GM19025 (cell line): ENCODE measurements around the gene SERTAD4.

Experiments
- ATAC-seq: cut with Tn5 transposase; IDR thresholded peaks from one replicate; pipeline ENCODE4 v1.9.1; 2021; ENCODE audit warnings: mild to moderate bottlenecking, low read depth, moderate library complexity; ENCODE audit not compliant: unreplicated experiment

The SERTAD4 gene

DNA sequence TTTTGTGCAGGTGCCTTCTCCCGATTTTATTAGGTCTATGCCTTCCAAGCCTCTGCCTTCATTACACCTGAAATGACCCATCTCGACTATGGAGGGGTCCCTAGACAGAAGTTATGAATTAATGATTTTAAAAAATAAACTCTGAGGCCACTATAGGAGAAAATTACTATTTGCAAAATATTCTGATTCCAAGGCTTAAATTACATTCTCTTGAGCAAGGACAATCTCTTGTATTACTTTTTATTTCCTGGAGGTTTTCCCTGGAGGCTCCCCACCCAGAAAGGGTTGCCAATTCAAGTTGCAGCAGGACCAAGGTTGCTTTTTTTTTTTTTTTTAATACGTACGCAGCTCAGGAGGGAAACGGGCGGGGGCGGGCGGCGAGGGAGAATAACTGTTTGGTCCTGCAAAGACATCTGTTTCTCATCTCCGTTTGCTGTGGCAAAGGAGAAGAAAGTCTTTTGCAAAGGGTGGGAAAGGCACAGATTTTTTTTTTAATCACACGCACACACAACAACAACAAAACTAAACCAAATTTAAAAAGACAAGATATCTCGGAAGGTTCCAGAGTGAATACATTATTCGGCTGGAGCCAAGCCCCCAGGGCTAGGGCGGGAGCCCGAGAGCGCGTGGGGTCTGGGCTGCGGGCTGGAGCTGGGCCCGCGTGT, 618 bp upstream of the SERTAD4 start:
- ATAC-seq: no peak

DNA sequence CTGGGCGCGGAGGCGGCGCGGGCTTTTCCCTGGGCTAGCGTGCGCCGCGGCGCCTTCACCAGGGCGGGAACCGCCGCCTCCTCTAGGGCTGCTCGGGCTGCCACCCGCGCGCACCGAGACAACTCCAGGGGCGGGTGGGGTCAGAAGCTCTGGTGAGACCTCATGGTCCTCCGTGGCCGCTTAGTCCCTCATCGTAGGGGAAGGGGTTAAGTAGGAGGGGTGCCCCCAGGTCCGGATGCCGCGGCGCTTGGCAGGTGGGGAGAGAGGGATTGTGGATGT, 559 bp downstream of the SERTAD4 start:
- no peak for ATAC-seq

DNA sequence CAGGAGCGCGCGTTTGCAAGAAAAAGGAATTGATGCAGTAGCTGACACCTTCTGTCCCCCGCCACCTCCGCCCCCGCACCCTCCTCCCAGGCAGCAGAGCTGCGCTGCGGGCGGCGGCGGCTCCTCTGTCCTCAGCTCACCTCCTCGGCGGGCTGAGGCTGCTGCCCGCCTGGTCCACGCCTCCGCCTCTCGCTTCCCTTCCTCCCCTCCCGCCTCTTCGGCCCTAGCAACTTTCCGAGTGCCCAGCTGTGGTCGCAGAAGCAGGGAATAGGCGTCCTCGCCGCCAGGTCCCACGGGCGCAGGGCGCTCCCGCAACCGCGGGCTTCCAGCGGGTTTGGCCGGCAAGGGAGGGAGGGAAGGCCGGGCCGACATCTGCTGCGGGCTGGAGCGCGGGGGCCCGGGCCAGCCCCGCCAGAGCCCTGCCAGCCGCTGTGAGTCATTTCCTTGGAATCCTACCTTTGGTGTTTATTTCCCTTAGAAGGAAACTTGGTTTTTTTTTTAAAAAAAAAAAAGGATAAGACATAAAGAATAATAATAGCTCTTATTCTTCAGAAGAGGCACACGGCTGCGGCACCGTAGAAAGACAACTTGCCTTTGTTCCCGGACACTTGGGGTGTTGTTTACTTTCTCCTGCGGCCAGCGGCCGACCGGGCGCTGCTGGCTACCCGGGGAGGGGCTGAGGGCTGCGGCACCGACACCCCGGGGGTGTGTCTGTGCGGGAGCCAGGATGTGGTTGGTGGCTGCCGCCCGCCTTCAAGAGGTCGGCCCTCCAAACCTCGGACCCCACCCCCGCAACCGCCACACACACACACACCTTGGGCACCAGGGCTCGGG, 1.1 kb downstream of the SERTAD4 start:
- no peak for ATAC-seq

DNA sequence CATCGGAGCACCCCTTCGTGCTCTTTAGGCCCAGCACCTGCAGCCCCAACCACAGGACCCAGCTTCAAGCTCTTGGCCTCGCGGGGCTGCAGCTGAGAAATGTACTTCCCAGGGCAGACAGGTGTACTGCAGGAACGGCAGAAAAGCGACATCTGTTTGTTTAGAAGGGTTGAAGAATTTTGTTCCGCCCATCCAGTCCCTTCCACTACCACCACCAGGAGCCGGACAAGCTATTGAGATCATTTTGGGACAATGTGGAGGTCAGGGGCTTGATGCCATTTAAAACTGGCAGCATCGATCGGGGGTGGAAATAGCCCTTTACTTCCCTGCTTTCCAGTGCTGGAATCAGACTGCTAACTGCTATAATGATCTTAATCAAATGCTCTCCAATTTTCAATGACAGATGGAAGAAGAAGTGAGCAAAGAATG, 1.7 kb downstream of the SERTAD4 start:
- ATAC-seq: no peak

DNA sequence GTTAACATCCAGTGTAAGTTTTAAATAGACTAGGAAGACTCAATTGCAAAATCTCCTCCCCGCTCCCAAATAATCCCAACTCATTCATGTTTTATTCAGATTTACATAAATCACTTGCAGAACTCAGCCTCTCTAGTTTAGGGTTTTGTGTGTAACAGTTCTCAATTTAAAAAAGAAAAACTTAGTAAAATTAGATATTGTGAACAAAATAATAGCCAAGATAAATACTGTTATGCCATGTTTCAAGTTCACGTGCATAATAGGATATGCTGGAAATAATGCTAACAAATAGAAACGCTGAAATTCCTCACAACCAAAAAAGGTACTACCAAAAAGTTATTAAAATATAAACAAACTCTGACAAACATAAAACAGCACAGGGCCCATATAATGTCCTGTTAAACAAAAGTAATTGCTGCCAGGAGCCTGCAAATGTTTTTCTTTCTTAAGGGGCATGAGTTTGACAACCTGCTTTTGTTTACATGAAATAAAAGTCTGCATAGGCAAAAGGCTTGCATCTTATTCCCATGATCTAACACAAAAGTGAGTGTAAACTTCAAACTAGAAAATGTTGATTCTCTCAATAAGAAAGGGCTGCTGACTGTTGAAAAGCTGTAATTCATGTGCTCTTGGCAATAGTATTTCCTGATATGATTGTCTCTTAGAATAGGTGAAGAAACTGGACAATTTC, 2.9 kb downstream of the SERTAD4 start:
- ATAC-seq: no peak

DNA sequence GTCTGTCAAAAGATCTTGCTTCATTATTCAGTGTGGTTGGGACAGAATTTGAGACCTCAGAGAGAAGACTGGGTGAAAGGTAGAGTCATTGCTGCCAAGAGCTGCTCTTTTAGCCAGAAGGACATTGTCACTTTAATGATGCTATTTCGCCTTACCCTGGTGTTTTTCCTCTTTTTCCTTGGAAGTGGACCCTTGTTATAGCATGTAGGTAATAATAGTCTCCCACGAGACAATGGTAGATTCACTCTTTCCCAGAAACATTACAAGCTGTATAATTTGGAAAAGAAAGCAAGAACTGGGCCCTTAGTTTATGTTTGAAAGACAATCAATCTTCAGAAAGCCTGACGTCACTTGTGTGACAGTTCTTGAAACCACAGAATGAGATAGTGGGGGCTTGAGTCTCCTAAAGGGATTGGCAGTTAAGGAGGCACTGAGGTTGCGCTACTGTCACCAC, 3.8 kb downstream of the SERTAD4 start:
- ATAC-seq: no peak

DNA sequence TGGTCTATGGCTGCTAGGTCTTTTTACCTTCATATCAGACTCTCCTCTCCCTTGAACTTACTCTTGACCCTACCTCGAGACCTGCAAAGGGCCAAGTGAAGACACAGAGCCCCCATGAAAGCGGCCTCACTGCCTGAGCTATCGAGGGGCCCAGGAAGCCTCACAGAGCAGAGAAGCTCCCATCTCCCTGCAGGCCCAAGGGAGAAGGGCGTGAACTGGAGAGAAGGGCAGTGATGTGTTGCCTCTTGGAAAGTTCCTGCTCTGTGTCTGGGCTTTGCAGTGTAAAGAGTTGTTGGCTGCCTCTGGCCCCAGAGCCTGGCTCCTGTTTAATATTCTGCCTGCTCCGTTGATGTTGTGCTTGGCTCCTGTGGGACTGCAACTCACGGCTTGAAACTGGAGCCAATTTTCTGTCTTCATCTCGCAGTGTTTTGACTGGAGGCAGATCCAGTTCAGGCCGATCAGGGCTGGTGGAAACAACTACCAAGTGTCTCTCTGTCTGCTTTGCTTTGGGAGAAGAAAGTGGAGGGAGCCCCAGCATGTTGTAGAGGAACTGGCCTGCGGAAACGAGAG, 4.3 kb downstream of the SERTAD4 start:
- no peak for ATAC-seq

DNA sequence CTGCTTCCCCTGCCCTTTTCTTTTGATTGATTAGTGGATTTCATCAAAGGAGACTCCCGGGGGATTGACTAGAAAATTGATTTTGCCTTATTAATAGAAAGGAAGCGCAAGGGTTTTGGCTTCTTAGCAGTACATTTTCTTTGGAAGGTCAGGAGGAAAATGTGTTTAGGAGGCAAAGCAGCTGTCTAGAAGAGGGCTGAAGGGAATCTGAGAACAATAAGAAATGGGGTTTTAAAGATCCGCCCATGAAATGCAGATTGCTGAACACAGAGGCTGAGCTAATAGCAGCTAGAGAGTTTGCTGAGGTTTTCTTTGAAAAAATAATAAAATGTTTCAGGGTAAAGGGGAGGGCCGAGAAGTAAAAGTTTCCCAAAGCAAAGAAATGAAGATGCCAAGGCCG, 4.9 kb downstream of the SERTAD4 start:
- no peak for ATAC-seq

DNA sequence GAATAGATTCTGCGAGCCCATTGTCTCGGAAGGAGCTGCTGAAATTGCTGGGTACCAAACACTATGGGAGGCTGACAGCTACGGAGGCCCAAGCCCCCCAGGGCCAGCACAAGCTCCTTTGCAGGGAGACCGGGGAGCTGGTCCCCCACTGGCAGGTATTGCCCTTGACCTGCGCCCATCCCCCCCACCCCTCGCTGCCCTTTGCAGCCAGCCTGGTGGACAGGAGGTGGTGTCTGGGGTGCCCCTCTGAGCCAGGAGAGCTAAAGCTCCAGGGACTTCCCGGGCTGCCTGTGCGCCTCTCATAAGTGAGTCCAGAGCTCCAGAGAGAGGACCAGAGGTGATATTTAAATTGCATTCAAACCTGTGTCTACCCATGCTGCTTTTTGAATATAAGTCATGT, 5.4 kb downstream of the SERTAD4 start:
- no peak for ATAC-seq

DNA sequence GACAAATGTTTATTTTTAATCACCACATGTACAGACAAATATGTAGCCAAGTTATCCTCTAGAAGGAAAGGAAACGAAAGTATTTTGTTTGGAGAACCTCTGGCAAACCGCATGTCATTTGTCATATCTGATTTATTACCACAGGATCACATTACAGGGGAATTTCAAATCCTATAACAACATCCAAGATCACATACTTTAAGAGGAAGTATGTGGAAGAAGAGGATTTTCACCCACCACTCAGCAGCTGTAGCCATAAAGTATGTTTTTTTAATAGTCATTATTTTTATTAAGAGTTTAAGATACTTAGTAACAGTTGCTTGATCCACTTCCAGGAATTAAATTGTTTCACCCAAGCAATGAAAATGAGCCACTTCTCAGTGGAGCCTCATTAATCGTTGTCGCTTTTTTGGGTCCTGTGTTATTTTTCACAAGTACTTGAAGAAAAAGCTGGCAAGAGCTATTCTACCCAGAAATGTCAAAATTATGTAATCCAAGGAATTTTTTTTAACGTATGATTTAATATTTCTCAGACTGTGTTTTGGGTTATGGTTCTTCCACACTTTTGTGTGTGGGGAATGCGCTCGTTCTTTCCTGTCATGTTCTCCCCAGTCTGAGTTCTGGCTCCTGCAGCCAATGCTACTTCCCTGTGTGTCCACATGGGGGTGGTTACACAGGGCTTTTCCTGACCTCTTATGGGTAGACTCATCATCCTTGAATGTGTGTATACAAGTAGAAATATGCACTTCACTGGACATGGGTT, 6.9 kb downstream of the SERTAD4 start:
- ATAC-seq: no peak

DNA sequence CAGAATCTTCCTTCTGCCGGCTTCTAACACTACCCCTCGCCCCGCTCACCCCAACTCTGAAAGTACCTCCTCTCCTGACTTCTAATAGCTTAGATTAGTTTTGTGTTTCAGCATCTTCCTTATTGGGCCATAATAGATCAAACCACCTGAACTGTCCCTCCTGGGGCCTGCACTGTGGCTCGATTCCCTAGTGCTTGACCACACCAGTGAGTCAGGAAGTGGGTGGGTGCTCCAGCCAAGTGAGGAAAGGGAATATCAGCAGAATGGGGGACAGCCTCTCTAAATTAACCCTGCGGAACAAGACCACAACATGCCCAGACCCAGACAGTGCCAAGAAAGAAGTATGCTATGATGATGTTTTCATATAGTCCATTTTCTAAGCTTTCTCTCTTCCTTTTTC, 8.5 kb downstream of the SERTAD4 start:
- ATAC-seq: no peak

DNA sequence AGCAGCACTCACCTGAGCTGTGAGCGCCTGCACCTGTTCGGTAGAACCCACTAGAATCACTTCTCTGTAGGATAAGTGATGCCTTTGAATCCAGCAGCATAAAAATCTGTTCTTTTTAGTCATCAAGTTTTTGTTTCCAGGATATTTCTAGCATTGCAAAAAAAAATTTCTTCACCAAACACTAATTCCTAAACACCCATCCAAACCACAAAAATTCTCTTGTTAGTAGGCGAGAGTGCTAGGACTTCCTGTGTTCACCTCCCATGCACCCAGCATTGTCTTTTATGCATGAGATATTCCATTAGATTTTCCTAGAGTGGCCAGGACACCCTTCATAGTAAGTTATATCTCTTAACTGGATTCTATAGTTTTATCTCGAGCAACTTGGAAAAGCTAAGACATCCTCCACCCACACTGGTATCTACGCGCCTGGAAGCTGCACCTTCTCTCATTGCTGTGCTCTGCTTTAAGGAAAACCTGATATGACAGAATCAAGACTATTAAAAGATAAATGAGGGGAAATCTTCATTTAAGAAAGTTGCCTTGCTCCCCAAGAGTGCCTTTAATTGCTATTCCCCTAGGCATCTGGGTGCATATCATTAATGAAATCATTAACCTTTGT, 12.3 kb downstream of the SERTAD4 start:
- no peak for ATAC-seq

DNA sequence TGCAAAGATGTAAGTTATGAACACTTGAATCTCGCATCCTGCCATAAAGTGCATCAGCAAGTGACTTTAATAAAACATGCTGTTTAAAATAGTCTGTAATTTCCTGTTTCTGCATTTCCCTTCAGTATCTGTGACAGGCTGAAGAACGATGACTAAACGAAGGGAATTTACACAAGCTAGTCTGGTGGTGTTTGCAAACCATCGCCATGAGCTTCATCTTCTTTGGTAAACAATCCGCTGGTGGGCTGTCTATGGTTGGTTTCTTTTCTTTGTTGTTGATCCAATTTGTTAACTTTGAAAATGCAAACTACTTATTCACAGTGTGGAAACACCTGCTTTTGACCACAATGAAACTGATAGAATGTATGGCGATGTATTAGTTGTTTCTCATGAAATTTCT, 13.9 kb downstream of the SERTAD4 start:
- ATAC-seq: no peak

DNA sequence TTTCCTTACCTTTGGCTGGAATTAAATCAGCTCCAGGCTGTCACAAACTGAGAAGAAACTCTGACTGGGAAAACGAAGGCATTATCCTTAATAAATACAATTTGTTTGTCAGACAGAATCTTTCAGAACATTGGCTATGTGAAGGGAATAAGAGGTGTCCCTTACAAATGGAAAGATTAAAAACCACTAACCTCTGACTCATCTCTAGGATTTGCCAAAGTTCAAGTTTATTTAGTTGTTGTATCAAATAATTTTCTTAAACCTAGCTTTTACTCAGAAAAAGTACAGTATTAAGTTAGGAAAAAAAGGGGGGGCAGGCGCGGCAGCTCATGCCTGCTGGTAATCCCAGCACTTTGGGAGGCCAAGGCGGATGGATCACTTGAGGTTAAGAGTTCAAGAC, 15.7 kb downstream of the SERTAD4 start:
- ATAC-seq: no peak

DNA sequence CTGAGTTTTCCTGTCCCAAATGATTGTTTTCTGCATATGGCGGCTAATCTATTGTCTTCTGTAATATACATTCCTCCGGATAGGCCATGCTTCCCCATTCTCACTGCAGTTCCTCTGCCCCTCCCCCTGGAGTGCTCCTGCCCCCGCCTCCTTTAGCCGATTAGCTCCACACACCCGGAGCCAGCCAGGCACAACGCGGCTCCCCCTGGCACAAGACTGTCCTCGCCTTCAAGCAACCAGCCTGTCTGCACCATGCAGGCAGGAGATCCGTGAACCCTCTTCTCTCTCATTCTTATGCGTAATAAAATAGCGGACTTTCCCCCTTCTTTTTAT, 18.0 kb downstream of the SERTAD4 start:
- no peak for ATAC-seq

DNA sequence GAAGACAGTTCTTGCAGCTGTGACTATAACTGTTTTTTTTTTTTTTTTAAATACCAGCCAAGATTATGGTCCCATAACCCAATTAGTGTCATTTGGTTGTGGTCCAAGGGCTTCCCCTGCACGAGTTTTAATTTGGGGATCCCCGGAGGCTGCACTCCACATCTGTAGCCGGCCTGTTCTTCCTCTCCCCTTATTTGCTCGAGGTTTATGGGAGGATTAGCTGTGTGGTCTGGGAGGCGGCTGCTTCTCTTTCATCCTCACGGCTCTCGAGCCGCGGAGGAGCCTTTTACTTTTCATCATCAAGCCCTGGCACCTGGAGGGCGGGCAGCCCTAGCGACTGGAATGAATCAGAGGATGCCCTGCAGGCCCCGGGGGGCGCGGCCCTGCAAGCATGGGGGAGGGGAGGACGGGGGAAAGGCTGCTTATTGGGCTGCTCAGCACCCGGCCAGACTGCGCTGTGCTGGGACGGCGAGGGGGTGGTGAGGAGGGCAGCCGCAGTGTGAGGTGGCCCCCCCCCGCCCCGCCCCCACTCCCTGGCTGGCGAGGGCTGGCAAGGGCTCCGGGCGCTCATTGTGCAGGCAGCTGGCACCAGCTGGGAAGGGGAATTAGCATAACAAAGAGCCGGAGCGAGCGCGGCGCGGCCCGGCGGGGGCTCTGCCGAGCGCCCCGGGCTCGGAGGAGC, 18.5 kb downstream of the SERTAD4 start:
- no peak for ATAC-seq

DNA sequence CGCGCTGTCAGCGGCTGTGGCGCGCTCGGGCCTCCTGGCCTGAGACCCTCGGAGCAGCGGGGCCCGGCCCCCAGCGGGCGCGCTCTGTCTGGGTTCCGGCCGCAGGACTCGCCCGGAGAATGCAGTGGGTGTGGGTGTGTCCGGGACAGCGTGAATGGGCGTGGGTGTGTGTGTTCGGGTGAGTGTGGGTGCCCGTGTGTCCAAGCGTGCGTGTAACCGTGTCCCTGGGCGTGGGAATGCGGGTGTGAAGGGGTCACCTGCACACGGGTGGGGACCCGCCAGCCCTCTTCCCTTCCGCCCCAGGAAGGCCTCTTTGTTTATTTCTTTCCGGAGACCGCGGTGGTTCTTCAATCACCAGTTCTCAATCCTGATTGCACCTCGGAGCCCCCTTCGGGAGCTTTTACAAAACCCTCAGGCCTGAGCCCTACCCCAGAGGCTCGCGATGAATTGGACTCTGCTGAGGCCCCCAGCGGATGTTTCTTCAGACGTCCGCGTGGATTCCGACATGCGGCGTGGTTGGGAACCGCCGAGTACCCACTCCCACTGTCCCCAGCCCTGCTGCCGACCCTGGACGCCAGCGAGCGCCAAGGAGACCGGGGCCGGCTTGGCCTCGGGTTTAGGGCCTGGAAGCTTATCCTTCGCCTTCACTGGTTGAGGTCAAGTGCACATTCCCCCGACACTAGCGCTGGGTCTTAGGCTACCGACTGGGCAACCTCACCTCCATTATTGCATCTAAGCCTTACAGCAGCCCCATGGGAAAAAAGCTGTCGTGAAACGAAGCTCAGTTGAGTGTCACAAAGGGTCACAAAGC, 19.3 kb downstream of the SERTAD4 start:
- ATAC-seq: no peak

DNA sequence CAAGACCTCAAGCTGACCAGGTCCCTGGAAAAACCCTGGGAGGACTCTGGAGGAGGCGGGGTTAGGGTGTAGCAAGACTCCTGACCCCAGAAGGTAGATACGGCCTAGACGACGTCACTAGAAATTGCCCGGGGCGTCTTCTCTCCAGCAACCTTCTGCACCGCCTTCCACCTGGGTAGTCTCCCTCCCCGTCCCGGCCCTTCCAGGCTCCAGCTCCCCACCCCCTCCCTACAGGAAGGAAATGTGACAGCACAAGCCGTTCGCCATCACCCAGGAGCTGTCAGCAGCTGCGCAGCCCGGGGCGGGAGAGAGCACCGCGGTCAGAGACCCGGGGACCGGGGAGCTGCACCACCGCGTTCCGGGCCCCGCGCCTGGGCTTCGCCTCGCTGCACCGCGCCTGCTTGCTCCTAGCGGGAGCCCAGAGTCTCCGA, 20.0 kb downstream of the SERTAD4 start:
- no peak for ATAC-seq

DNA sequence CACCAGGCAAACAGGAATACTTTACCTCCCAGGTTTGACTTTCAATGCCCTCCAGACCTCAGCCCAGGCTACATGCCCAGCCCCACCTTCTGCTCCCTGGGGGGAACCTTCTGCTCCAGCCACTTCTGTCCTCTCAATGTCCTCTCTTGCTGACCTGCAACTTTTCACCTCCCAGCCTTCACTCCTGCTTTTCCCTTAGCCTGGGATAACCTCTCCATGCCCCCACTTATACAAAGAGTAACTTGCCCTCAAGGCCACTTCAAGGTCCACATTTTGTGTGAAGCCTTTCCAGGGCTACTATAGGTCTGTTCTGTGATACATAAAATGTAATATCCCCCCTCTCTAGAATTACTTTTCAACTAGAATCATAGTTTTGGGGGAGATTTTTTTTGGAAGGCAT, 21.7 kb downstream of the SERTAD4 start:
- no peak for ATAC-seq
